Activated T-cell treated with anti-CD3 and anti-CD28 coated beads, Interleukin-2, amount 50 U/mL, for 48 hours (primary cell): ENCODE measurements around the gene CCR5.
"Not testable (repeated sequence)": the region's sequence is repeated elsewhere in the genome, so short reads cannot be mapped to it uniquely, and the experiment has no call there.

Experiments
- DNase-seq, 2 experiments: peaks; one replicate each; pipeline ENCODE4 v3.0.0-alpha.2; 2020

Gene CCR5

DNA sequence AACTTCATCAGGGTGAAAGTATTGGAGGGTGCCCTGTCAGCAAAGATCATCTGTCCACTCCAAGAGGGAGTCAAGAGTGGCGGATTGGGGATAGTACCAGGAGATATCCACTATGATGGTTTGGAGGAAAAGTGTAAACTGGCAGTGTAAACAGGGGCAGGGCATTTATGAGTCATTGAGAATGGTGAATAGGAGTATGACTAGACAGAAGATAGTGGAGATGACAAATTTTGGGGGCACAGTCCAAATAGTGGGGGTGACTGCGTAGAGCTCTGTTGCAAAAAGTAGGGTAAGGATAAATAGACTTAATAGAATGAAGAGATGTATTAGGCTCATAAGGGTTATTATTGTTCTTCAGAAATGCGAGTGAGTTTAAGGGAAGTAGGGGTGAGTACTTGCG is 18.1 kb downstream of the CCR5 start:
- DNase-seq: not testable (repeated sequence)

- DNase-seq: no peak
Observed at GRCh38 chr3:46389306-46389705, 18.6 kb downstream of the CCR5 start.

GRCh38 chr3:46391526-46391925 is 20.8 kb downstream of the CCR5 start:
- not testable (repeated sequence) for DNase-seq

- no peak for DNase-seq
Observed at GRCh38 chr3:46393011-46393410, 22.3 kb downstream of the CCR5 start.

DNA sequence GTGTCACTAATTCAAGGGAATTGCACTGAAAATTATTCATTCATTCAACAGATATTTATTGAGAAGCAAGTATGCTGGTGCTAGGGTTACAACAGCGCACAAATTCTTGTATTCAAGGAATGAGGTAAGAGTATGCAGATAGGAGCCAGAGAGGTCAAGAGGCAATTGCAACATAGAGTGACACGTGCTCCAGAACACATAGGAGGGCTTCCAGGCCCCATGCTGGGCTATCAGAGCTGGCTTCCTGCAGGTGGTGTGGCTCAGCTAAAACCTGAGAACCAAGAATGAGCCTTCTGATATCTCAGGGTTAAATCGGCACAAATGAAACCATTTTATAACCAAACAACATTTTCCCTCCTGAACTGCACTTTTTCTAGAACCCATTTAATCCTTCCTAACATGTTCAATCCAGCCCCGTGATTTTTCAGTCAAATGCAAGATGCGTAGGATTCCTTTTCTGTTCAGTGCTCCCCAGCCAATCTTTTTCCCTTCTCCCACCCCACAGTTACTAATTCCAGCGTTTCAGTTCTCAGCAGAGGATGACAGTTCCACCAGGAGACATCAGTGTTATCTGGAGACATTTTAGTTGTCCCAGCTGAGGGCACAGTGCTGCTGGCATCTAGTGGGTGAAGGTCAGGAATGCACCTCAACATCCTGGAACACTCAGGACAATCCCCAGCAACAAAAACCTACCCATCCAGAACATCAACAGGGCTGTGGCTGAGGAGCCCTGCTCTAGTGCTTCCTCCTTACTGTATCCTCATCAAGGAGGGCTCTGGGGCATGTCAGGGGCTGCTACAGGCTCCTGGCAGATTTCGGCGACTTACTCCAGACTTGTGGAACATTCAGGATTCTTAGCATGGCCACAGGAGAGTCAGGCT is 23.0 kb downstream of the CCR5 start:
- DNase-seq: no peak

GRCh38 chr3:46395210-46395661 is 24.5 kb downstream of the CCR5 start:
- no peak for DNase-seq

DNA sequence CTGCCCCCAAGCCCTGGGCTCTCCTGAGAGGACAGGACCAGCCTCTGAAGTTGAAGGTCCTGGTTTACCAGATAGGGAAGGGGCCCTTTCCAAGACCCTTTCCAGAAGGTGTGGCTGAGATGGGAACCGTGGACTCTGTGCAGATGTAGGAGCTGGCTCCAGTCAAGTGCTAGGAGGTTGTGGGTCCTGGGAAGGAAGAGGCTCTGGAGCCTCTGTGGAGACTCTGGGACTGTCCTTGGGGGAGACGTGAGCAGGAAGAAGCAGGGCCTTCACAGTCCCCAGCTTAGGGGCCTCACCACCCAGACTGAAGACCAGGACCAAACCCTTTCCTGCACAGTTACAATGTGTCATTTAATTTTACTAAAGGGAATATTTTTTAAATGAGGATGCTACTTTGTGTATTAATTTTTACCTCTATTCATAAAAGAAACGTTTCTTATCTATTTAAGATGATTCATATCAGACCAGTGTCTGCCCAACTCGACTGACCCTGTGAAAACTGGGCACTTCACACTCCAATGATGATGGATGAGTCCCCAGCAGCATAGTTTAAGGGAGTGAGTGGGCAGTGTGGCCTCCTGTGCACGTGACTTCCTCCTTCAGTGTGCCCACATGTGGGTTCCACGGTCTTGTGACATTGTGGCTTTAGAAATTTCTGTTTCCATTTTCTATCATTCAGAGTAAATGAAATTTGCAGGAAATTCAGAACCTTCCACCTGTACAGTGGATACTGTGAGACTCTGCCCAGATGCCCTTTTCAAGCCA is 25.2 kb downstream of the CCR5 start:
- no peak for DNase-seq

GRCh38 chr3:46397111-46397510 is 26.4 kb downstream of the CCR5 start:
- no peak for DNase-seq

GRCh38 chr3:46398186-46398955 is 27.6 kb downstream of the CCR5 start:
- DNase-seq: no peak

- DNase-seq: no peak
Observed at GRCh38 chr3:46399098-46399497, 28.4 kb downstream of the CCR5 start.

DNA sequence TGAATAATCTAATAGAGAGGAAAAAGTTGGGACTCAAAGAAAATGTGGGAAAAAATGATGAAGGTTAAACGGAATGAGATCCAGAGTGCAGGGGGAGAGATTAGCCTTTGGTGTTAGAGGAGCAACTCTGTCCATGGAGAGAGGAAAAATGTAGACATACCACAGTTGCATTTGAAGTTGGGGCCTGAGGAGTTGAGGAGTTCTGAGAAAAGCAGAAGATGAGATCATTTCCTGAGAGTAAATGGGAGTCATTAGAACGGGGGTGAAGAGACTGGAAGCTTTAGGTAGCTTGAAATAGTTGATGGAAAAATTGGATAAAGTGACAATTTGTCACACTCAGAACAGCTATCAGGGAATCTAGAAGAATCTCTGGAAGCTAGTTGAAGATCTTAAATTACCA is 28.8 kb downstream of the CCR5 start:
- DNase-seq: no peak

DNA sequence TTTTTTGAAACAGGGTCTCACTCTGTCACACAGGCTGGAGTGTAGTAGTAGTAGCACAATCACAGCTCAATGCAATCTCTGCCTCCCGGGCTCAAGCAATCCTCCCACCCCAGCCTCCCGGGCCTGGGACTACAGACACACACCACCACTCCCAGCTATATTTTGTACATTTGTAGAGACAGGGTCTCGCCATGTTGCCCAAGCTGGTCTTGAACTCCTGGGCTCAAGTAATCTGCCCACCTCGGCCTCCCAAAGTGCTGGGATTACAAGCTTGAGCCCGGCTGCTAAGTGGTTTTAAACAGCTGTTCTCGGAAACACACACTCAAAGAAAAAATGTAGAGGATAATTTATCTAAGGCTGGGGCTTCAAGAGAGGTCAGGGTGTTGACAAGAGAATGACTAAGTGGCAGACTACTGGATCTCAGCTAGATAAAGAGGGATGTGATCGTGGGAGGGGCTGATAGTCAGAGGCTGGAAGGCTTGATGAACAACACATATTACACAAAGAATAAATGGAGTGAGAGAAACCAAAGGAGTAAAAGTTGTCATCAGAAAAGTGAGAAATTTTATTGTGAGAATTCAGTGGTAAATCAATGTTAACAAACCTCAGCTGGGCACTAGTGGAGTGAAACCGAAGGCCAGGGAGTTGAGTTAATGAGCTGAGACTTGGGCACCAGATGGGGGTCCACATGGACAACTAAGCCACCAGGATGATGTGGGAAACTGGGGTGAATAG is 29.4 kb downstream of the CCR5 start:
- DNase-seq: no peak

GRCh38 chr3:46400846-46401245 is 30.1 kb downstream of the CCR5 start:
- no peak for DNase-seq

GRCh38 chr3:46401579-46401978 is 30.8 kb downstream of the CCR5 start:
- no peak for DNase-seq

DNA sequence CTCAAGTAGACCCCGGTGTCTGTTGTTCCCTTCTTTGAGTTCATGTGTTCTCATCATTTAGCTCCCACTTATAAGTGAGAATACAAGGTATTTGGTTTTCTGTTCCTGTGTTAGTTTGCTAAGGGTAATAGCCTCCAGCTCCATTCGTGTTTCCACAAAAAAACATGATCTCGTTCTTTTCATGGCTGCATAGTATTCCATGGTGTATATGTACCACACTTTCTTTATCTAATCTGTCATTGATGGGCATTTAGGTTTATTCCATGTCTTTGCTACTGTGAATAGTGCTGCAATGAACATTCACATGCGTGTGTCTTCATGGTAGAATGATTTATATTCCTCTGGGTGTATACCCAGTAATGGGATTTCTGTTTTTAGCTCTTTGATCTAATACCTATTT is 32.2 kb downstream of the CCR5 start:
- DNase-seq: not testable (repeated sequence)

DNA sequence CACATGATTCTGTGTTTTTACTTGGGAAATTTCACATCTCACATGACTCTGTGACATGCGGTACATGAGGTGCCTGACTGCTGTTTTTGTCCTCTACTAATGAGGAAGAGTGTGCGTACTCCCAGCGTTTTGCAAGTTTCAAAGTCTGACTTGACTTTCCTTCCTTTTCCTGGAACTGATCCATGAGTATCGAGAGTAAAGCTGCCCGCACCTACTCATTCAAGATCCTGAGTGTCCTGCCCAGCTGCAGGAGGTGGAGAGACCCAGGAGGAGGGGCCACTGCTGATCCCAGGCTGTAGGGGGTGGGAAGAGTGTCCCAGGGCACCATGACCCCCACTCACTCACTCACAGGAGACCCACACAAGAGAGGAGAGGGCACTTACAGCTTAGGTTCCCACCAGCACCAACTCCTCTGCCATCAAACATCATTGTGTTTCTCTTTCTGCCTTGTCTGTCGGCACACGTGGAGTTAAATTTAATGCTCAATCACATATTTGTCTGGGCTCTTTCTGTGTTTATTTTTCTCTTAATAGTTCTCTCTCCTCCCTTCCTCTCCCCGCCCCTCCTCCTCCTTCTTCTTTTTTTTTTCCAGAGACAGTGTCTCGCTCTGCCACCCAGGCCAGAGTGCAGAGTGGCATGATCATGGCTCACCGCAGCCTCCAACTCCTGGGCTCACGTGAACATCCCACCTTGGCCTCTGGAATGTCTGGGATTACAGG is 34.7 kb downstream of the CCR5 start:
- no peak for DNase-seq

DNA sequence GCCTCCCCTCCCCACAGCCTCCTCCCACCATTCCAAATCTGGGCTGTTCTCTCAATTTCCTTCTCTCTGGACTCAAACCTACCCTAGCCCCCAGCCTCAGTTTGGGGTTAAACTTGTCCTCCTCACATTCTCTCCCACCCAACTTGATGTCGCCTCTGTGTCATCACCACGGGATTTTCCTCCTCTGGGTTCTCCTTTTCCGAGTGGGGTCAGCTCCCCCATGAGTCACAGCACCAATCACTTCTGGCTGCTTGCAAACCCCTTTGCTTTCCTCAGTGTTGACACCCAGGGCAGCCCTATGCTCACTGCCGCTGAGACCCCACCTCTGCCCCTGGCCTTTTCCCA is 35.7 kb downstream of the CCR5 start:
- DNase-seq: no peak

DNA sequence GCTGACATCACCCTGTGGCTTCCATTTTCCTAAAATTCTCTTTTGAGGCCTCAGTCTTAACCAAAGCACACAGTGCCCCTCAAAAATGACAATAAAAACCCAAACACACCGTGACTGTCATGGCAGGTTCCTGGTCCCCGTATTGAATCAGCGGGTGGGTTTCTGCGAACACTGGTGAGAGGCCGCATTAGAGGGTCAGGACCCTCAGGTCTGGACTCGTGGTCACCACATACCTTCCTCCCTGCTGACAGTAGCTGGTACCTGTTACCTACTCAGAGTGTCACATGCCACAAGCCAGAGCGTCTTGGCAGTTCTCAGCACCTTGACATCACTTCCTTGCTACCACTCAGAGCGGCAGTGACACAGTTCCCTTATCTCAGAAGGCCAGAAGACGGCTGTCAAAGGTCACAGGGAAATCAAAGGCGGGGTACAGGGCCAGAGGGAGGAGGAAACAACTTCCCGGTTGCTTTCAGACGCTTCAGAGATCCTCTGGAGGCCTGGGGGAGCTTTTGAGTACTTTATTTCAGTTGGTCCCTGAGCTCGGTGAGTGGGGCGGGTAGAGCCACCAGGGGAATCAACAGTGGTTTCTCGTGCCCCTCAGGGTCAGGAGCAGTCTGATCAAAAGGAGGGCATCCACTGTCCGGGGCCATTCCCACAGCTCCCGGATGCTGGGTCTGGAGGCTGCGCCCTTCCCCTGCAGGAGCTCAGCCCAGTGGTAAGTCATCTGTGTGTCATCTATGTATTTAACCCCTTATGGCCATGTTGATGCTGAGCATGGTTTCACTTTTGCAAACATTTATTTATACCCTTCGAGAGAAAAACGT is 36.3 kb downstream of the CCR5 start, which contains the start of the genes CCR5AS and CCRL2:
CCR5AS (minus strand) TSS at position 279 of the 824 bp plus-strand sequence.
CCRL2 (plus strand) TSS at position 472 of the 824 bp plus-strand sequence. CDS start 821 bp downstream, outside the sequence.
- peak; percentile 49 to 58 for DNase-seq

- no peak for DNase-seq
Observed at GRCh38 chr3:46407970-46408369, 37.2 kb downstream of the CCR5 start.

DNA sequence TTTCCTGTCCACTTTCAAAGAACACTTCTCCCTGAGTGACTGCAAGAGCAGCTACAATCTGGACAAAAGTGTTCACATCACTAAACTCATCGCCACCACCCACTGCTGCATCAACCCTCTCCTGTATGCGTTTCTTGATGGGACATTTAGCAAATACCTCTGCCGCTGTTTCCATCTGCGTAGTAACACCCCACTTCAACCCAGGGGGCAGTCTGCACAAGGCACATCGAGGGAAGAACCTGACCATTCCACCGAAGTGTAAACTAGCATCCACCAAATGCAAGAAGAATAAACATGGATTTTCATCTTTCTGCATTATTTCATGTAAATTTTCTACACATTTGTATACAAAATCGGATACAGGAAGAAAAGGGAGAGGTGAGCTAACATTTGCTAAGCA is 38.1 kb downstream of the CCR5 start:
- DNase-seq: no peak
